Large intestine (tissue), 12 donors: ENCODE data around the gene C18orf54. TPM values are rescaled to one million over a fixed set of nuclear protein-coding genes. Genes with fewer than 3 reads are reported as not detected.
"Not testable (repeated sequence)": the region's sequence is repeated elsewhere in the genome, so short reads cannot be mapped to it uniquely, and the experiment has no call there.

Experiments used
- DNase-seq, 2 donors: peaks; one replicate each; pipeline versions ENCODE4 v3.0.0 to v3.0.0-alpha.2; 2013
- H3K27ac ChIP-seq: one replicate; pipeline ENCODE4 v1.5.1; 2013; ENCODE audit warnings: low read length
- H3K27me3 ChIP-seq: 2 replicates; pipeline ENCODE4 v1.6.1; 2013; ENCODE audit warnings: low read length; ENCODE audit not compliant: control insufficient read depth, insufficient read depth
- H3K36me3 ChIP-seq: 2 replicates; pipeline ENCODE4 v1.6.1; 2013; ENCODE audit warnings: low read length; ENCODE audit not compliant: control insufficient read depth, insufficient read depth
- H3K4me1 ChIP-seq: one replicate; pipeline ENCODE4 v1.6.1; 2013; ENCODE audit warnings: low read length; ENCODE audit not compliant: control insufficient read depth, insufficient read depth
- H3K4me3 ChIP-seq: one replicate; pipeline ENCODE4 v1.5.1; 2013; ENCODE audit warnings: low read length
- H3K9me3 ChIP-seq: one replicate; pipeline ENCODE4 v1.6.1; 2013; ENCODE audit warnings: mild to moderate bottlenecking, low read depth, low read length, moderate library complexity; ENCODE audit not compliant: control insufficient read depth
- WGBS: methylation state at CpG from one replicate; pipeline ENCODE4 v1.1.5; 2013; ENCODE audit warnings: low lambda C conversion rate; ENCODE audit not compliant: insufficient coverage; 5-methylcytosine and 5-hydroxymethylcytosine counted together
- long read RNA-seq, 11 donors: transcript quantifications; one replicate each; lab custom pipeline, GENCODE V29; 2026
- polyA plus RNA-seq: library from polyadenylated mRNA; unstranded; fragments of 120-200 nt; gene quantifications from one replicate; pipeline ENCODE4 v1.2.1, GENCODE V29; 2013

The C18orf54 gene
- 3.6 TPM for polyA plus RNA-seq
- long read RNA-seq, donor 1, partial matches to known transcripts = 0 of 1 reads
- long read RNA-seq, donor 1, other reads (novel, unspliced or antisense) = 0 of 1 reads
- long read RNA-seq, donor 2 = 0 reads
- long read RNA-seq, donor 3 = 0 reads
- long read RNA-seq, donor 4 = 0 reads
- long read RNA-seq, donor 5 = 0 reads
- long read RNA-seq, donor 6, partial matches to known transcripts = 6 of 6 reads
- long read RNA-seq, donor 6, other reads (novel, unspliced or antisense) = 0 of 6 reads
- long read RNA-seq, donor 7 = 0 reads
- long read RNA-seq, donor 8 = 0 reads
- long read RNA-seq, donor 9 = 0 reads
- long read RNA-seq, donor 10 = 0 reads
- long read RNA-seq, donor 11, full-length matches to known transcripts = 2 of 2 reads
- long read RNA-seq, donor 11, partial matches to known transcripts = 0 of 2 reads
- long read RNA-seq, donor 11, other reads (novel, unspliced or antisense) = 0 of 2 reads

DNA sequence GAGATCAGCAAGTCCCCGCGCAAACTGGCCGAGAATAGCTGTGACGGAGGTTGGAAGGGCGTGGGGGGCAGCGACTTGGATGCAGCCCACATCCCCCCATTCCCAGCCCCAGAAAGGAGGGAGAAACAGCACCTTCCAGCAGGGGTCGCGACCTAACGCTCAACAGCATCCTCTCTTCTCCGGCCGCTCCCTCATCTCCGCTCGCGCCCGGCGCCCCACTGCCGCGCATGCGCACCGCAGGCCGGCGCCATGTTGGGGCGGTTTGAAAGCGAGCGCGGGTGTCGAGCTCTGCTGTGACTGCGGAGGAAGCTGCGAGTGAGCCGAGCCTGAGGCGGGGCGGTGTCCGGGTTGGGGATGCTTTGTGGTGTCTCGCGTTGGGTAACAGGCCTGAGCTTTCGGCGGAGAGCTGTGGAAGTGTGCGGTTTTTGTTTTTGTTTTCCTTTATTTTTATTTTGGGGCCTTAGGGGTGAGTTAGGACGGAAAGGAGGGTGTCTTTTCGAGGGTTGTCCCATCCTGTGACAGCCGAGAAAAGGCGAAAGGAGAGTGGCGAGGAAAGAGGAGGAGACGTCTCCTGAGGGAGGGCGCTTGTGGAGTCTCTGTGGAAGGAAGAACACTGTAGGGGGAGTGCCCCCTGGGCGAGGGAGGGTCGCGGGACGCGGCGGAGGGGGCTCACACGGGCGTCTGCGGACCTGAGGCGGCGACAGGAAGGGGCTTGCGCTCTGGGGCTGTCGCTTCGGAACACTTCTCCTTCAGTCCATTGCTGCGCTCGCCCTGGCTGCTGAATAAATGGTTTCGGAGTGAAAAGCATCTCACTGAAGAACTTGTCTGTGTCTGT lies at the start of gene C18orf54, which contains the start of gene STARD6:
TSS of gene C18orf54 (plus strand) at position 247 of the 835 bp plus-strand sequence. CDS start 2,667 bp downstream, outside the sequence.
TSS of gene STARD6 (minus strand) at position 199 of the 835 bp plus-strand sequence. CDS start 3,285 bp downstream, outside the sequence.
- Histone ChIP-seq H3K4me3 (peak within 1 kb of the TSS; percentile 81), H3K27ac (peak within 1 kb of the TSS; percentile 71), H3K27me3 (peaks cover 2% of the 10 kb centered on the region), H3K4me1 (no peaks in the 10 kb centered on the region), H3K9me3 (no peaks in the 10 kb centered on the region), H3K36me3 (peaks cover 4% of the 10 kb centered on the region)
- DNase-seq = peak; percentile 86 to 89
- WGBS = 0% methylated on average over 1 of the region's 62 CpGs

DNA sequence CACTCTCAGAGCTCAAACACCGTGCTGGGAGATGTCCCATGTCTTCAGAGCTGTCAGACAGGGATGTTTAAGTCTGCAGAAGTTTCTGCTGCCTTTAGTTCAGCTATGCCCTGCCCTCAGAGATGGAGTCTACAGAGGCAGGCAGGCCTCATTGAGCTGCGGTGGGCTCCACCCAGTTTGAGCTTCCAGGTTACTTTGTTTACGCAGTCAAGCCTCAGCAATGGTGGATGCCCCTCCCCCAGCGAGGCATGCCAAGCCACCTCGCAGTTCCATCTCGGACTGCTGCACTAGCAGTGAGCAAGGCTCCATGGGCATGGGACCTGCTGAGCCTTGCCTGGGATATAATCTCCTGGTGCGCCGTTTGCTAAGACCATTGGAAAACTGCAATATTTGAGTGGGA lies 48.1 kb upstream of the C18orf54 start:
- not testable (repeated sequence) for H3K27me3 ChIP-seq, H3K27ac ChIP-seq, DNase-seq, H3K9me3 ChIP-seq, H3K4me1 ChIP-seq, H3K4me3 ChIP-seq, H3K36me3 ChIP-seq
- WGBS = no CpG with 5 or more reads among the region's 8 CpGs

DNA sequence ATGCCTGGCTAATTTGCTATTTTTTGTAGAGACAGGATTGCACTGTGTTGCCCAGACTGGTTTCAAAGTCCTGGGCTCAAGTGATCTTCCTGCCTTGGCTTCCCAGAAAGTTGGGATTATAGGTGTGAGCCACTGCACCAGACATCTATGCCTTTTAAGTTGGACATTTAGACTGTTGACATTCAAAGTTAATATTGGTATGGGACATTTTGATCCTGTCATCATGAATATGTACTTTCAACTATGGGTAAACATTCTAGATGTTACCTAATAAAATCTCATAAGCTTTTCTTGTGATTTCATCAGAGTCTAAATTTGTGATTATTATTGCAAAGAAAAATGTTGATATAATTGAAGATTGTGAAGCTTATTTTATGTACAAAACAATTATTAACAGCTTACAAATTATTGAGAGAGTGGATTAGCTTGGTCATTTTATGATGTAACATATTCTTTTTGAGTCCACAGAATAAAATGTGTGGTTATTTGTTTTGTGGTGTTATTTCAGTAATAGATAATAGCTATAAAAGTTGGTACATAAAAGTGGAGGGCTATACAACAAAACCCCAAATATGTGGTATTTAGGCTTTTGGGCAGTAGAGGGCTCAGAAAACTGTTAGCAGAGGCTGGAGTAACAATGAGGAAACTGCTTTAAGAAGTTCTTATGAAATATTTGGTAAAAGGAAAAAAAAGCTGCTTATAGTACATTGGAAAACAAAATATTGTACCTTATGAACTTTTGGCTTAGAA lies 41.5 kb upstream of the C18orf54 start:
- H3K27me3 ChIP-seq = no peaks in the 10 kb centered on the region
- no peak for DNase-seq
- no peaks in the 10 kb centered on the region for H3K9me3 ChIP-seq
- no peaks in the 10 kb centered on the region for H3K36me3 ChIP-seq
- no peaks in the 10 kb centered on the region for H3K4me1 ChIP-seq
- H3K27ac ChIP-seq = no peak overlapping the region
- H3K4me3 ChIP-seq = no peak overlapping the region

DNA sequence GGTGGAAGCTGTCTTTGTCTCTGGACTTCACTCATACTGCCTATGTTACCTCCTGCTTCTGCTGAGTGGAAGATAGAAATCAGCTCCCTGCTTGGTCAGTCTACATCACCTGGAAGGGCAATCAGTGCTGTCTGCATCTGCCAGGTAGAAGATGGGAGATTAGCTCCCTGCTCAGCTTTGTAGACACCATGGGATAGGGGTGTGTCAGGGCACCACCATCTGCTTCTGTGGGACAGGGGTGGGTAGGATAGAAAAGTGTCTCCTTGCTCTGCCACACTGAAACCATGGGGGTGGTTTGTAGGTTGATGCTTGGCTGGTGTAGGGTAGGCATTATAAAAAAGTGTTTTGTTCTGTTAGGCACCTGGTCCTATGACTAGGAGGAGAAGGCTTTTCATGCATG lies 34.1 kb upstream of the C18orf54 start:
- Histone ChIP-seq H3K4me3 (no peak overlapping the region), H3K4me1 (no peaks in the 10 kb centered on the region), H3K27ac (no peak overlapping the region), H3K36me3 (no peaks in the 10 kb centered on the region), H3K9me3 (no peaks in the 10 kb centered on the region), H3K27me3 (no peaks in the 10 kb centered on the region)
- no peak for DNase-seq

DNA sequence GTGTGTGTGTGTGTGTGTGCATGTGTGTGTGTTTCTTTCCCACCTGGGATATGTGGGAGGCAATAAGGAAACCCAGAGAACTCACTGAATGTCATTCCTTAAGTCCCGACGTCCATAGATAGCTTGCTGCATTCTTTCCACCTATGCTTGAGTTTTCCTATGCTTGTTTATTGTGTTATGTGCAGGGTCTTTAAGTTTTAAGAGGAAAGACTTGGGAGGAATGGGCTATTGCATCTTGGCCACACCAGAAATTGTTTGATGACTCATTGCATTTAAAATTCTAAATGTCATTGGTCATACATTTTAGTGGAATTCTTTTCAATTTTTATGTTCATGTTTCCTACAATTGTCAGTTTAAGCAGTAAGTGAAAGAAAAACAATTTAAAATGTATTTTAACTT lies 33.7 kb upstream of the C18orf54 start:
- Histone ChIP-seq H3K4me1 (no peaks in the 10 kb centered on the region), H3K27ac (no peak overlapping the region), H3K4me3 (no peak overlapping the region), H3K36me3 (no peaks in the 10 kb centered on the region), H3K27me3 (no peaks in the 10 kb centered on the region), H3K9me3 (no peaks in the 10 kb centered on the region)
- no CpG with 5 or more reads among the region's 2 CpGs for WGBS
- DNase-seq = no peak

DNA sequence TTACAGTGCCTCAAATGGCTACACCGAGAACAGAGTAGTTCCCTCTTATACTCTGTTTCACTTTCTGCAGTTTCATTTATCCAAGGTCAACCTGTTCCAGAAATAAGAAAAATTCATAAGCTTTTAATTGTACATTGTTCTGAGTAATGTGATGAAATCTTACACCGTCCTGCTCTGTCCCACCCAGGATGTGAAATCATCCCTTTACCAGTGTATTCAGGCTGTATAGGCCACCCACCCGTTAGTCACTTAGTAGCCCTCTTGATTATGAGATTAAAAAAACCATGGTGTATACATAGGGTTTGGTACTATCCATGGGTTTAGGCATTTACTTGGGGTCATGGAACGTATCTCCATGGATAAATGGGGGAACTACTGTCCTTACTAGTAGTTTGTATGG lies 29.9 kb upstream of the C18orf54 start:
- no peak for DNase-seq
- Histone ChIP-seq H3K36me3 (no peaks in the 10 kb centered on the region), H3K4me1 (no peaks in the 10 kb centered on the region), H3K27ac (no peak overlapping the region), H3K9me3 (no peaks in the 10 kb centered on the region), H3K27me3 (no peaks in the 10 kb centered on the region), H3K4me3 (no peak overlapping the region)
- 100% methylated on average over 1 of the region's 4 CpGs for WGBS

DNA sequence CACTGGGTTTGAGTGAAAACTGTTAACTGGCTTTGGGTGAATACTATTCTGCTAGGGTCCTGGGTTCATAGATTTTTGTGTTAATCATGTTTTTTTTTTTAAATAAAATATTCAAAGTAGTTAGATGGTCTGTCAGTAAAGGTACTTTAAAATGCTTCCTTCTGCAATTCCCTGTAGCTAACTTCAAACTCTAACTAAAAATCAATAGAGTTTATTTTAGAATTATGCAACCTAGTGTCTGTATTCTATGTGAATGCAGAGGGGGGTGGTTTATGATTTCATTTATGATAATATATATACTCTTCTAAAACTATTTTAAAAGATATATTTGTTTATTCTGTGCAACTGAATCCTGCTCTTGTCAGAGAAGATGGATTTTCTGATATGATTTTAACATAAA lies 27.9 kb upstream of the C18orf54 start:
- Histone ChIP-seq H3K27ac (no peak overlapping the region), H3K4me1 (no peaks in the 10 kb centered on the region), H3K4me3 (no peak overlapping the region), H3K36me3 (no peaks in the 10 kb centered on the region), H3K9me3 (no peaks in the 10 kb centered on the region), H3K27me3 (no peaks in the 10 kb centered on the region)
- no peak for DNase-seq

DNA sequence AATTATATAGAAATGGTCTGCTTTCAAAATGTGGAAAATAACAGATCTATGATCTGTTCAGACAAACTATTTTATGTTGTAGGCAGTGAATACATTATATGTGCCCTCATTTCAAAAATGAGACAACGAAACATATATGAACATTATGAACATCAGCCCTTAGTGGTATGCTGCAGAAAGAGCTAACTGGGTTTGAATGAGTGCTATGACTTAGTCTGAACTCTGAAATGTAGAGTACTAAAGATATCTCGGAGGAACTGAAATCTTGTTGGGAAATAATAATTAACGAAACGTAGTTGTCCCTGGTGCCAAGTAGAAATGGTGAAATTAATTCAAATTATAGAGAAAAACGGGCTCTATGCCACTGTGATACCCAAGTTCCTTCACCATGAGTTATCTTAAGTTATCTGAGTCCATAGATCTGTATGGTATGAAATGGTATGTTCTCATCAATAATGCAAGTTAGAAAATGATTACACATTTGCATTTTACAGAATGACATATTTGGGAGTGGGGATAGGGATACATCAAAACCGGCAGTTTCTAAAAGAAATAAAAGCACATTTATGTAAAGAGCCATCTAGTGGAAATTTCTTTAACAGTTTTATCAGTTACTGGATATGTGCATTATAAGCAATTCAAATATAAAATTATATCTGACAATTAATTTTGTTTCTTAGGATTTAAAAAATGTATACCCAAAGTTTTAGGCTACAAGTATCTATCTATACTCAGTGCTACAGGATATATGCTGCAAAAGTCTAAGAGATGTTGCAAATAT lies 26.7 kb upstream of the C18orf54 start:
- no peak for DNase-seq
- H3K4me1 ChIP-seq = no peaks in the 10 kb centered on the region
- no peaks in the 10 kb centered on the region for H3K36me3 ChIP-seq
- H3K4me3 ChIP-seq = no peak overlapping the region
- 81% methylated on average over 4 of the region's 6 CpGs for WGBS
- H3K27ac ChIP-seq = no peak overlapping the region
- H3K9me3 ChIP-seq = no peaks in the 10 kb centered on the region
- no peaks in the 10 kb centered on the region for H3K27me3 ChIP-seq

DNA sequence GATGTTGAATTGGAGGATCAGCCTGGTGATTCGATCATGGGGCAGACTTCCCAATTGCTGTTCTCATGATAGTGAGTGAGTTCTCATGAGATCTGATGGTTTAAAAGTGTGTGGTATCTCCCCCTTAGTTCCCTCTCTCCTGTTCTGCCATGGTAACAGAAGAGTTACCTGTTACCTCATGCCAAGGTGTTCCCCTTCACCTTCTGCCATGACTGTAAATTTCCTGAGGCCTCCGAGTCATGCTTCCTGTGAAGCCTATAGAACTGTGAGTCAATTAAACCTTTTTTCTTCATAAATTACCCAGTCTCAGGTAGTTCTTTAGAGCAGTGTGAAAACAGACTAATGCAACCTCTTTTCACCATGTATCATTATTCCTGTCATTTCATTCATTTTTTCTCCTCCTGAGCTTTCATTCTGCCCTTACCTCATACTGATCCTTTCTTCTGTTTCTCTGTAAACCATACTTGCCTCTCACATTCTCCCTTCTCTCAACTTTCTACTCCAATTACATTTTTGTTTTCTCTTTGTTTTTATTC lies 22.0 kb upstream of the C18orf54 start:
- Histone ChIP-seq H3K4me3 (no peak overlapping the region), H3K27ac (no peak overlapping the region), H3K9me3 (no peaks in the 10 kb centered on the region), H3K36me3 (no peaks in the 10 kb centered on the region), H3K4me1 (no peaks in the 10 kb centered on the region), H3K27me3 (no peaks in the 10 kb centered on the region)
- no CpG with 5 or more reads among the region's 2 CpGs for WGBS
- DNase-seq = no peak
